Measurements from ENCODE around the gene CRLF3.
"Not testable (repeated sequence)": the region's sequence is repeated elsewhere in the genome, so short reads cannot be mapped to it uniquely, and the experiment has no call there.

Gene CRLF3

DNA sequence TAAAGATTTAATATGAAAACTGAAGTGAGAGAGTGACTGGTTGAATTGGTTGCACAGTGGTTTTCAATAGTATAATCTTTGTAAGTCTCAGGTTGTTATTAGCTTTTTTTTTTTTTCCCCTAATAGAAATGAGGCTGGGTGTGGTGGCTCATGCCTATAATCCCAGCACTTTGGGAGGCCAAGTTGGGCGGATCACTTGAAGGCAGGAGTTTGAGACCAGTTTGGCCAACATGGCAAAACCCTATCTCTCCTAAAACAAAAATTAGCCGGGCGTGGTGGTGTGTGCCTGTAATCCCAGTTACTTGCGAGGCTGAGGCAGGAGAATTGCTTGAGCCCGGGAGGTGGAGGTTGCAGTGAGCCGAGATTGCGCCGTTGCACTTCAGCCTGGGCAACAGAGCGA, 89.3 kb downstream of the CRLF3 start:
- DNase-seq: not testable (repeated sequence)

DNA sequence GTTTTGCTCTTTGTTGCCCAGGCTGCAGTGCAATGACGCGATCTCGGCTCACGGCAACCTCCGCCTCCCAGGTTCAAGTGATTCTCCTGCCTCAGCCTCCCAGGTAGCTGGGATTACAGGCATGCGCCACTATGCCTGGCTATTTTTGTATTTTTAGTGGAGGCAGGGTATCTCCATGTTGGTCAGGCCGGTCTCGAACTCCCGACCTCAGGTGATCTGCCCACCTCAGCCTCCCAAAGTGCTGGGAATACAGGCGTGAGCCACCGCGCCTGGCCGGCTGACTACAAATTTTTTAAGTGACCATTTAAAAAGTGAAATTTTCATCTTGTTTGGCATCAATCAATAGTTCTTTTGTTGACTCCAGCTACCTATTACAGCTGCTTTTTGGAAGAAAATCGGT, 90.3 kb downstream of the CRLF3 start:
- DNase-seq: not testable (repeated sequence)

Data from DMS53 (cell line).